22Rv1 (cell line): ENCODE data around the gene FGF18.

ENCODE experiments used
- ZFX ChIP-seq: fragments of 450-650 bp; IDR thresholded peaks from 2 replicates; pipeline ENCODE4 v1.6.1; 2017; ENCODE audit warnings: antibody characterized with exemption, borderline replicate concordance
- TF ChIP-seq, protein P1 (sequence below): fragments of 450-650 bp; IDR thresholded peaks from 2 replicates; pipeline ENCODE4 v1.5.1; 2017; ENCODE audit warnings: mild to moderate bottlenecking

DNA sequence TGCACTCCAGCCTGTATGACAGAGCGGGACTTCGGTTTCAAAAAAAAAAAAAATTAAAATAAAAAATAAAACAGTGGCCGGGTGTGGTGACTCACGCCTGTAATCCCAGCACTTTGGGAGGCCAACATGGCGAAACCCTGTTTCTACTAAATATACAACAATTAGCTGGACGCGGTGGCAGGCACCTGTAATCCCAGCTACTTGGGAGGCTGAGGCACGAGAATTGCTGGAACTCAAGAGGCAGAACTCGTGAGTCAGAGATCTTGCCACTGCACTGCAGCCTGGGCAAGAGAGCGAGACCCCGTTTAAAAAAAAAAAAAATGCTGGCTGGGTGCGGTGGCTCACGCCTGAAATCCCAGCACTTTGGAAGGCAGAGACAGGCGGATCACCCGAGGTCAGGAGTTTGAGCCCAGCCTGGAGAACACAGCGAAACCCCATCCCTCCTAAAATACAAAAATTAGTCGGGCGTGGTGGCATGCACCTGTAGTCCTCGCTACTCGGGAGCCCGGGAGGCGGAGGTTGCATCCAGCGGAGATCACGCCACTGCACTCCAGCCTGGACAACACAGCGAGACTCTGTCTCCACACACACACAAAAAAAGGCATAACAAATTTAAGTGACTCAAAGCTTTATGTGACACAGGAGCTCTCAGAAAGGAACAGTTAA lies 33.3 kb upstream of the FGF18 start:
- TF ChIP-seq, protein P1, sequence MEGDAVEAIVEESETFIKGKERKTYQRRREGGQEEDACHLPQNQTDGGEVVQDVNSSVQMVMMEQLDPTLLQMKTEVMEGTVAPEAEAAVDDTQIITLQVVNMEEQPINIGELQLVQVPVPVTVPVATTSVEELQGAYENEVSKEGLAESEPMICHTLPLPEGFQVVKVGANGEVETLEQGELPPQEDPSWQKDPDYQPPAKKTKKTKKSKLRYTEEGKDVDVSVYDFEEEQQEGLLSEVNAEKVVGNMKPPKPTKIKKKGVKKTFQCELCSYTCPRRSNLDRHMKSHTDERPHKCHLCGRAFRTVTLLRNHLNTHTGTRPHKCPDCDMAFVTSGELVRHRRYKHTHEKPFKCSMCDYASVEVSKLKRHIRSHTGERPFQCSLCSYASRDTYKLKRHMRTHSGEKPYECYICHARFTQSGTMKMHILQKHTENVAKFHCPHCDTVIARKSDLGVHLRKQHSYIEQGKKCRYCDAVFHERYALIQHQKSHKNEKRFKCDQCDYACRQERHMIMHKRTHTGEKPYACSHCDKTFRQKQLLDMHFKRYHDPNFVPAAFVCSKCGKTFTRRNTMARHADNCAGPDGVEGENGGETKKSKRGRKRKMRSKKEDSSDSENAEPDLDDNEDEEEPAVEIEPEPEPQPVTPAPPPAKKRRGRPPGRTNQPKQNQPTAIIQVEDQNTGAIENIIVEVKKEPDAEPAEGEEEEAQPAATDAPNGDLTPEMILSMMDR: no peak
- TF ChIP-seq ZFX: no peak
